Measurements from ENCODE around the gene MLF2. TPM values are rescaled to one million over a fixed set of nuclear protein-coding genes. Genes with fewer than 3 reads are reported as not detected.
"Not testable (repeated sequence)": the region's sequence is repeated elsewhere in the genome, so short reads cannot be mapped to it uniquely, and the experiment has no call there.

Gene MLF2
- total RNA-seq, 1 experiment from 2014 or later: 168 TPM

- peak; percentile 38 for DNase-seq (ENCODE audit: low spot score)
Observed at GRCh38 chr12:6735448-6736191, 17.3 kb downstream of the MLF2 start.

GRCh38 chr12:6734506-6735387 is 18.2 kb downstream of the MLF2 start:
- no peak for DNase-seq (ENCODE audit: low spot score)

- DNase-seq (ENCODE audit: low spot score): no peak
Observed at GRCh38 chr12:6730169-6730568, 22.8 kb downstream of the MLF2 start.

GRCh38 chr12:6729186-6729585 is 23.8 kb downstream of the MLF2 start:
- DNase-seq (ENCODE audit: low spot score): no peak

- no peak for DNase-seq (ENCODE audit: low spot score)
Observed at GRCh38 chr12:6725350-6725749, 27.6 kb downstream of the MLF2 start.

GRCh38 chr12:6724409-6724797 is 28.5 kb downstream of the MLF2 start:
- peak; percentile 16 for DNase-seq (ENCODE audit: low spot score)

- DNase-seq (ENCODE audit: low spot score): peak; percentile 90
Observed at GRCh38 chr12:6723607-6724408, 29.1 kb downstream of the MLF2 start, which contains the start of gene COPS7A. COPS7A (plus strand) TSS chr12:6724046; CDS start chr12:6724657, 611 bp downstream.

- DNase-seq (ENCODE audit: low spot score): no peak
Observed at GRCh38 chr12:6722863-6723262, 30.1 kb downstream of the MLF2 start.

GRCh38 chr12:6716874-6717437 is 36.0 kb downstream of the MLF2 start:
- DNase-seq (ENCODE audit: low spot score): no peak

- DNase-seq (ENCODE audit: low spot score): not testable (repeated sequence)
Observed at GRCh38 chr12:6716031-6716873, 36.7 kb downstream of the MLF2 start.

- DNase-seq (ENCODE audit: low spot score): no peak
Observed at GRCh38 chr12:6708960-6709394, 44.0 kb downstream of the MLF2 start.

GRCh38 chr12:6708351-6708750 is 44.6 kb downstream of the MLF2 start:
- DNase-seq (ENCODE audit: low spot score): not testable (repeated sequence)

- DNase-seq (ENCODE audit: low spot score): no peak
Observed at GRCh38 chr12:6703631-6704030, 49.3 kb downstream of the MLF2 start.

GRCh38 chr12:6701078-6701768 is 51.7 kb downstream of the MLF2 start:
- no peak for DNase-seq (ENCODE audit: low spot score)

GRCh38 chr12:6700646-6701051 is 52.3 kb downstream of the MLF2 start, which contains the start of gene PIANP:
PIANP (minus strand) TSS chr12:6700815; CDS start chr12:6698061, 2,754 bp downstream.
- DNase-seq (ENCODE audit: low spot score): no peak

GRCh38 chr12:6699989-6700645 is 52.8 kb downstream of the MLF2 start:
- DNase-seq (ENCODE audit: low spot score): no peak

GRCh38 chr12:6699259-6699988 is 53.5 kb downstream of the MLF2 start:
- no peak for DNase-seq (ENCODE audit: low spot score)

- no peak for DNase-seq (ENCODE audit: low spot score)
Observed at GRCh38 chr12:6698352-6699046, 54.4 kb downstream of the MLF2 start.

All from A172 (cell line).